WTC11 (cell line): ENCODE data around the gene CTPS2. TPM values are rescaled to one million over a fixed set of nuclear protein-coding genes. Genes with fewer than 3 reads are reported as not detected.

Experiments
- ATAC-seq: fragments of 200-7000 bp; cut with Tn5 transposase; 2 replicates; pipeline ENCODE4 v1.10.0; 2021; ENCODE audit warnings: mild to moderate bottlenecking, moderate library complexity
- CTCF ChIA-PET: fragments of 300-600 bp; sonication (Branson Sonifier 250); formaldehyde crosslinking; loops from one replicate; lab custom pipeline; 2021; ENCODE audit warnings: antibody characterized with exemption; lab: Charles Lee
- POLR2A ChIA-PET: fragments of 350-600 bp; sonication (Branson Sonifier 250); formaldehyde crosslinking; loops from one replicate; lab custom pipeline; 2021; ENCODE audit warnings: antibody characterized with exemption; lab: Charles Lee
- DNase-seq: peaks from one replicate; pipeline ENCODE4 v3.0.0; 2021; ENCODE audit warnings: low spot score
- H3K27ac Mint-ChIP-seq: 2 replicates; pipeline ENCODE4 v1.8.0; 2021; ENCODE audit warnings: mixed read lengths
- H3K27me3 Mint-ChIP-seq: 2 replicates; pipeline ENCODE4 v1.8.0; 2021; ENCODE audit warnings: low read depth, mild to moderate bottlenecking, moderate library complexity, mixed read lengths
- H3K36me3 Mint-ChIP-seq: 2 replicates; pipeline ENCODE4 v1.8.0; 2021; ENCODE audit warnings: mixed read lengths
- H3K4me1 Mint-ChIP-seq: 2 replicates; pipeline ENCODE4 v1.8.0; 2022; ENCODE audit warnings: mixed read lengths
- H3K4me3 Mint-ChIP-seq: 2 replicates; pipeline ENCODE4 v1.8.0; 2021; ENCODE audit warnings: mild to moderate bottlenecking, moderate library complexity, mixed read lengths
- H3K9me3 Mint-ChIP-seq: 2 replicates; pipeline ENCODE4 v1.8.0; 2021; ENCODE audit warnings: mixed read lengths
- ATF1 ChIP-seq: sonication (generic); formaldehyde crosslinking; IDR thresholded peaks from 2 replicates; pipeline ENCODE4 v1.8.1; 2023; ENCODE audit warnings: mild to moderate bottlenecking, moderate library complexity, missing genetic modification reagents
- FOXP1 ChIP-seq: sonication (generic); formaldehyde crosslinking; IDR thresholded peaks from 2 replicates; pipeline ENCODE4 v1.8.0; 2022; ENCODE audit warnings: missing genetic modification reagents, mild to moderate bottlenecking, moderate library complexity, borderline replicate concordance
- IRF2 ChIP-seq: sonication (generic); formaldehyde crosslinking; IDR thresholded peaks from 2 replicates; pipeline ENCODE4 v1.8.0; 2022; ENCODE audit warnings: low read depth, missing genetic modification reagents, borderline replicate concordance
- NR2C2 ChIP-seq: sonication (generic); formaldehyde crosslinking; IDR thresholded peaks from 2 replicates; pipeline ENCODE4 v1.8.0; 2022; ENCODE audit warnings: mild to moderate bottlenecking, missing genetic modification reagents
- SMAD3 ChIP-seq: sonication (generic); formaldehyde crosslinking; IDR thresholded peaks from 2 replicates; pipeline ENCODE4 v1.8.0; 2022; ENCODE audit warnings: missing genetic modification reagents, mild to moderate bottlenecking, borderline replicate concordance
- SMAD4 ChIP-seq: sonication (generic); formaldehyde crosslinking; IDR thresholded peaks from 2 replicates; pipeline ENCODE4 v1.8.0; 2022; ENCODE audit warnings: mild to moderate bottlenecking, missing genetic modification reagents
- TCF7 ChIP-seq: sonication (generic); formaldehyde crosslinking; IDR thresholded peaks from 2 replicates; pipeline ENCODE4 v1.8.0; 2022; ENCODE audit warnings: mild to moderate bottlenecking, low read depth, missing genetic modification reagents, moderate library complexity
- ZNF138 ChIP-seq: sonication (generic); formaldehyde crosslinking; conservative IDR thresholded peaks from 2 replicates; pipeline ENCODE4 v1.8.1; 2022; ENCODE audit warnings: mild to moderate bottlenecking, moderate library complexity, missing genetic modification reagents
- ZNF219 ChIP-seq: sonication (generic); formaldehyde crosslinking; IDR thresholded peaks from 2 replicates; pipeline ENCODE4 v1.8.0; 2023; ENCODE audit warnings: missing genetic modification reagents, mild to moderate bottlenecking, borderline replicate concordance
- ZNF416 ChIP-seq: fragments of 250-450 bp; sonication (Bioruptor Pico); IDR thresholded peaks from 2 replicates; pipeline ENCODE4 v1.9.0; 2021; ENCODE audit warnings: mild to moderate bottlenecking, inconsistent platforms
- total RNA-seq: library from RNA; stranded (reverse); gene quantifications from 3 replicates; pipeline ENCODE4 v1.2.3, GENCODE V29; 2021
- TF ChIP-seq, protein P1 (sequence below): sonication (generic); formaldehyde crosslinking; IDR thresholded peaks from 2 replicates; pipeline ENCODE4 v1.8.0; 2023; ENCODE audit warnings: missing genetic modification reagents, mild to moderate bottlenecking, borderline replicate concordance
- TF ChIP-seq, protein P2 (sequence below): sonication (generic); formaldehyde crosslinking; IDR thresholded peaks from 2 replicates; pipeline ENCODE4 v1.8.1; 2023; ENCODE audit warnings: mild to moderate bottlenecking, missing genetic modification reagents
- TF ChIP-seq, protein P3 (sequence below): fragments of 200-600 bp; IDR thresholded peaks from 2 replicates; pipeline ENCODE4 v1.8.0; 2022; ENCODE audit warnings: antibody characterized with exemption
- TF ChIP-seq, protein P4 (sequence below): sonication (generic); formaldehyde crosslinking; IDR thresholded peaks from 2 replicates; pipeline ENCODE4 v1.8.1; 2023; ENCODE audit warnings: mild to moderate bottlenecking, missing genetic modification reagents

The CTPS2 gene
- total RNA-seq, 1 experiment from 2014 or later: 23.2 TPM

DNA sequence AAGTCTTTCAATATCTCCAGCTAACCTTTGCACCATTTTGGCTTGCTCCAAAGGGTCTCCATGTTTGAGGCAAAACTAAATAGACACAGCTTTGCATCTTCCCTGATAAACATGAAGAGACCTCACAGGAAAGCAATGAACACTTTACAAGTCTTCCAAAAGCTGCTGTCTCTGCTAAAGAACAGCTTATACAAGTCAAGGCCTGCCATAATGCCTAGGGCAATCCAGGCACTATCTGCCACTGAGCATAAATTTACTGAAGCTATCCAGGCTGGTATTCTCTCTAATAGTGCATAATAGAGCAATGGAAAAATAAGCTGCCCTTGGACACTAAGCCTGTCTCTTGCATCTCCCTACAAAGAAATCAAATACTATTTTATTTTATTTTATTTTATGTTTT lies 122.6 kb downstream of the CTPS2 start:
- no peak overlapping the region for H3K4me3 Mint-ChIP-seq
- peaks cover 67% of the 10 kb centered on the region for H3K4me1 Mint-ChIP-seq
- no peak overlapping the region for H3K27ac Mint-ChIP-seq
- ChIA-PET POLR2A (no interaction called here), CTCF (no interaction called here)
- peaks cover 36% of the 10 kb centered on the region for H3K36me3 Mint-ChIP-seq
- DNase-seq: no peak
- TF ChIP-seq, protein P1, sequence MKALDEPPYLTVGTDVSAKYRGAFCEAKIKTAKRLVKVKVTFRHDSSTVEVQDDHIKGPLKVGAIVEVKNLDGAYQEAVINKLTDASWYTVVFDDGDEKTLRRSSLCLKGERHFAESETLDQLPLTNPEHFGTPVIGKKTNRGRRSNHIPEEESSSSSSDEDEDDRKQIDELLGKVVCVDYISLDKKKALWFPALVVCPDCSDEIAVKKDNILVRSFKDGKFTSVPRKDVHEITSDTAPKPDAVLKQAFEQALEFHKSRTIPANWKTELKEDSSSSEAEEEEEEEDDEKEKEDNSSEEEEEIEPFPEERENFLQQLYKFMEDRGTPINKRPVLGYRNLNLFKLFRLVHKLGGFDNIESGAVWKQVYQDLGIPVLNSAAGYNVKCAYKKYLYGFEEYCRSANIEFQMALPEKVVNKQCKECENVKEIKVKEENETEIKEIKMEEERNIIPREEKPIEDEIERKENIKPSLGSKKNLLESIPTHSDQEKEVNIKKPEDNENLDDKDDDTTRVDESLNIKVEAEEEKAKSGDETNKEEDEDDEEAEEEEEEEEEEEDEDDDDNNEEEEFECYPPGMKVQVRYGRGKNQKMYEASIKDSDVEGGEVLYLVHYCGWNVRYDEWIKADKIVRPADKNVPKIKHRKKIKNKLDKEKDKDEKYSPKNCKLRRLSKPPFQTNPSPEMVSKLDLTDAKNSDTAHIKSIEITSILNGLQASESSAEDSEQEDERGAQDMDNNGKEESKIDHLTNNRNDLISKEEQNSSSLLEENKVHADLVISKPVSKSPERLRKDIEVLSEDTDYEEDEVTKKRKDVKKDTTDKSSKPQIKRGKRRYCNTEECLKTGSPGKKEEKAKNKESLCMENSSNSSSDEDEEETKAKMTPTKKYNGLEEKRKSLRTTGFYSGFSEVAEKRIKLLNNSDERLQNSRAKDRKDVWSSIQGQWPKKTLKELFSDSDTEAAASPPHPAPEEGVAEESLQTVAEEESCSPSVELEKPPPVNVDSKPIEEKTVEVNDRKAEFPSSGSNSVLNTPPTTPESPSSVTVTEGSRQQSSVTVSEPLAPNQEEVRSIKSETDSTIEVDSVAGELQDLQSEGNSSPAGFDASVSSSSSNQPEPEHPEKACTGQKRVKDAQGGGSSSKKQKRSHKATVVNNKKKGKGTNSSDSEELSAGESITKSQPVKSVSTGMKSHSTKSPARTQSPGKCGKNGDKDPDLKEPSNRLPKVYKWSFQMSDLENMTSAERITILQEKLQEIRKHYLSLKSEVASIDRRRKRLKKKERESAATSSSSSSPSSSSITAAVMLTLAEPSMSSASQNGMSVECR (CRISPR knock-in tag): no peak
- no peak for TF ChIP-seq ZNF138 (CRISPR knock-in tag)
- TF ChIP-seq, protein P2, sequence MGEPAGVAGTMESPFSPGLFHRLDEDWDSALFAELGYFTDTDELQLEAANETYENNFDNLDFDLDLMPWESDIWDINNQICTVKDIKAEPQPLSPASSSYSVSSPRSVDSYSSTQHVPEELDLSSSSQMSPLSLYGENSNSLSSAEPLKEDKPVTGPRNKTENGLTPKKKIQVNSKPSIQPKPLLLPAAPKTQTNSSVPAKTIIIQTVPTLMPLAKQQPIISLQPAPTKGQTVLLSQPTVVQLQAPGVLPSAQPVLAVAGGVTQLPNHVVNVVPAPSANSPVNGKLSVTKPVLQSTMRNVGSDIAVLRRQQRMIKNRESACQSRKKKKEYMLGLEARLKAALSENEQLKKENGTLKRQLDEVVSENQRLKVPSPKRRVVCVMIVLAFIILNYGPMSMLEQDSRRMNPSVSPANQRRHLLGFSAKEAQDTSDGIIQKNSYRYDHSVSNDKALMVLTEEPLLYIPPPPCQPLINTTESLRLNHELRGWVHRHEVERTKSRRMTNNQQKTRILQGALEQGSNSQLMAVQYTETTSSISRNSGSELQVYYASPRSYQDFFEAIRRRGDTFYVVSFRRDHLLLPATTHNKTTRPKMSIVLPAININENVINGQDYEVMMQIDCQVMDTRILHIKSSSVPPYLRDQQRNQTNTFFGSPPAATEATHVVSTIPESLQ (CRISPR knock-in tag): no peak
- TF ChIP-seq SMAD4 (CRISPR knock-in tag): no peak
- TF ChIP-seq SMAD3 (CRISPR knock-in tag): no peak
- no peak for TF ChIP-seq ZNF219 (CRISPR knock-in tag)
- no peak for ATAC-seq
- no peaks in the 10 kb centered on the region for H3K27me3 Mint-ChIP-seq
- no peaks in the 10 kb centered on the region for H3K9me3 Mint-ChIP-seq

DNA sequence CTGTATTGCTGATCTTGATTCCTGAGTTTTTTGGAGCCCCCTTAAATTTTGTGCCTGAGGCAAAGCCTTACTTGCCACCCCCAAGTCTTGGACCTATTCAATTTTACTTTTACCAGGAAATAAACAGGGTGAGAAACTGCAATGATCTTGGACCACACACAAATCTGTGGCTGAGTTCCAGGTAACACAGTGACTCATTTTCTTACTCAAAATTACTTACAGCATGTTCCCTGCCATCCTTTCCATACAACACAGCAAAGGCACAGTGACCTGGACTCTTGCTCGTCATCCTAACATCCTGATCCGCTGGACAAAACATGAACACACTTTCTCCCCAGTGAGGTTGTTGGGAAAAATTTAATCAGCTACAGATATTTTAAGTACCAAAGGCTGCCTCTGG lies 123.3 kb downstream of the CTPS2 start:
- no peak for TF ChIP-seq ZNF416 (CRISPR knock-in tag)
- TF ChIP-seq, protein P3, sequence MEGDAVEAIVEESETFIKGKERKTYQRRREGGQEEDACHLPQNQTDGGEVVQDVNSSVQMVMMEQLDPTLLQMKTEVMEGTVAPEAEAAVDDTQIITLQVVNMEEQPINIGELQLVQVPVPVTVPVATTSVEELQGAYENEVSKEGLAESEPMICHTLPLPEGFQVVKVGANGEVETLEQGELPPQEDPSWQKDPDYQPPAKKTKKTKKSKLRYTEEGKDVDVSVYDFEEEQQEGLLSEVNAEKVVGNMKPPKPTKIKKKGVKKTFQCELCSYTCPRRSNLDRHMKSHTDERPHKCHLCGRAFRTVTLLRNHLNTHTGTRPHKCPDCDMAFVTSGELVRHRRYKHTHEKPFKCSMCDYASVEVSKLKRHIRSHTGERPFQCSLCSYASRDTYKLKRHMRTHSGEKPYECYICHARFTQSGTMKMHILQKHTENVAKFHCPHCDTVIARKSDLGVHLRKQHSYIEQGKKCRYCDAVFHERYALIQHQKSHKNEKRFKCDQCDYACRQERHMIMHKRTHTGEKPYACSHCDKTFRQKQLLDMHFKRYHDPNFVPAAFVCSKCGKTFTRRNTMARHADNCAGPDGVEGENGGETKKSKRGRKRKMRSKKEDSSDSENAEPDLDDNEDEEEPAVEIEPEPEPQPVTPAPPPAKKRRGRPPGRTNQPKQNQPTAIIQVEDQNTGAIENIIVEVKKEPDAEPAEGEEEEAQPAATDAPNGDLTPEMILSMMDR: no peak
- TF ChIP-seq NR2C2 (CRISPR knock-in tag): no peak
- no peak for TF ChIP-seq FOXP1 (CRISPR knock-in tag)
- TF ChIP-seq IRF2 (CRISPR knock-in tag): no peak
- TF ChIP-seq ATF1: no peak
- no peak for TF ChIP-seq TCF7 (CRISPR knock-in tag)
- TF ChIP-seq, protein P4, sequence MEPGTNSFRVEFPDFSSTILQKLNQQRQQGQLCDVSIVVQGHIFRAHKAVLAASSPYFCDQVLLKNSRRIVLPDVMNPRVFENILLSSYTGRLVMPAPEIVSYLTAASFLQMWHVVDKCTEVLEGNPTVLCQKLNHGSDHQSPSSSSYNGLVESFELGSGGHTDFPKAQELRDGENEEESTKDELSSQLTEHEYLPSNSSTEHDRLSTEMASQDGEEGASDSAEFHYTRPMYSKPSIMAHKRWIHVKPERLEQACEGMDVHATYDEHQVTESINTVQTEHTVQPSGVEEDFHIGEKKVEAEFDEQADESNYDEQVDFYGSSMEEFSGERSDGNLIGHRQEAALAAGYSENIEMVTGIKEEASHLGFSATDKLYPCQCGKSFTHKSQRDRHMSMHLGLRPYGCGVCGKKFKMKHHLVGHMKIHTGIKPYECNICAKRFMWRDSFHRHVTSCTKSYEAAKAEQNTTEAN (CRISPR knock-in tag): no peak
- ATAC-seq (no peak), DNase-seq (no peak)
- ChIA-PET POLR2A (no interaction called here), CTCF (no interaction called here)
- no peaks in the 10 kb centered on the region for H3K9me3 Mint-ChIP-seq
- no peak overlapping the region; the same call in 1 of the 2 replicates for H3K27ac Mint-ChIP-seq
- peaks cover 40% of the 10 kb centered on the region for H3K36me3 Mint-ChIP-seq
- H3K27me3 Mint-ChIP-seq: no peaks in the 10 kb centered on the region
- H3K4me3 Mint-ChIP-seq: no peak overlapping the region
- H3K4me1 Mint-ChIP-seq: peaks cover 62% of the 10 kb centered on the region
